LoVo (cell line): ENCODE results near the gene CNTN5.
A peak's percentile ranks its signal among the peaks of the same experiment; 100 is the strongest.

Experiments used
- DNase-seq: peaks from one replicate; pipeline ENCODE4 v3.0.0-alpha.2; 2016; ENCODE audit warnings: low spot score

Gene CNTN5

DNA sequence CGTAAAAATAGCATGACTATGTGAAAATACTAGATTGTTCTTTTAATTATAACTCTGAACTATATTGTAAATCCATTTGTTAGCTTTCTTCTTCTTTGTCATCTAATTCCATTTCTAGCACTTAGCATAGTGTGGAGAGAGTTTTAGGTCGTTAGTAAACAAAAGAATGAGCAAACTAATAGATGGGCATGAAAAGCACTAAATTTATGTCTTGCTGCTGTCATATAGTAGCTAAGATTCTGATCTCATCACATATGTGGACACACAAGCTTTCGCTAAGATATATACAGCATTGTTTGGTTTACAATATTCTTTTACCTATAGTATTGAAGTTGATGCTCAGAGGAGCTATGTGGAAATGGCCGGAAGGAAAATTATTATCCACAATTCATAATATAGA lies 370.5 kb downstream of the CNTN5 start:
- DNase-seq: no peak

DNA sequence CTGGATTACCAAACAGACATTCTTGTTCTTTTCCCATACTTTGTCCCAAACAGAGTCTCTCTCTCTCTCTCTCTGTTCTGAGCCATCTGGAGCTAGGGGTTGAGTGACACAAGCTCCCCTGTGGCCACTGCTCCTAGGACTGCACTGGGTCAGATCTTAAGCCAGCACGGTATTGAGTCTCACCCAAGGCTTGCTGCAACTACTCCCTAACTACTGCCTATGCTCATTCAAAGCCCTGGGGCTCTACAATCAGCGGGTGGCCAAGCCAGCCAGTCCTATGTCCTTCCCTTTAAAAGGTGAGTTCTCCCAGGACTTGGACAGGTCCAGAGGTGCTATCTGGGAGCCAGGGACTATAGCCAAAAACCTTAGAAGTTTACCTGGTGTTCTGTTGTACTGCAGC lies 385.6 kb downstream of the CNTN5 start:
- no peak for DNase-seq

DNA sequence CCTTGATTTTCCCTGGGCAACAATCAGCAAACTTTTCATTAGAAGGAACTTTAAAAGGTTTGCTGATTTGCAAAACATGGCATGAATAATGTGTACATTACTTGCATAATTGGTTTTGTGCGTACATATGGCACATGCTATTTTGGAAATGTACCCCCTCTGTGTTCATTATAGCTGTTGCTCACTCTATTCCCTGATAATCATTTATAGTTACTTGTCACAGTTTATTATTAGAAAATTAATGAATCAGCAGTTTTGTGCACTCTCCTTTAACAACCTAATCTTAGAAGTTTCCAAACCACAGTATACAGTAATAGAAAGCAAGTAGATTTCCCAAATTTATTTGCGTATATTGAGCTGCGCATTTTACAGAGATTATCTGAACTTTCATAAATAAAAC lies 389.9 kb downstream of the CNTN5 start:
- no peak for DNase-seq

DNA sequence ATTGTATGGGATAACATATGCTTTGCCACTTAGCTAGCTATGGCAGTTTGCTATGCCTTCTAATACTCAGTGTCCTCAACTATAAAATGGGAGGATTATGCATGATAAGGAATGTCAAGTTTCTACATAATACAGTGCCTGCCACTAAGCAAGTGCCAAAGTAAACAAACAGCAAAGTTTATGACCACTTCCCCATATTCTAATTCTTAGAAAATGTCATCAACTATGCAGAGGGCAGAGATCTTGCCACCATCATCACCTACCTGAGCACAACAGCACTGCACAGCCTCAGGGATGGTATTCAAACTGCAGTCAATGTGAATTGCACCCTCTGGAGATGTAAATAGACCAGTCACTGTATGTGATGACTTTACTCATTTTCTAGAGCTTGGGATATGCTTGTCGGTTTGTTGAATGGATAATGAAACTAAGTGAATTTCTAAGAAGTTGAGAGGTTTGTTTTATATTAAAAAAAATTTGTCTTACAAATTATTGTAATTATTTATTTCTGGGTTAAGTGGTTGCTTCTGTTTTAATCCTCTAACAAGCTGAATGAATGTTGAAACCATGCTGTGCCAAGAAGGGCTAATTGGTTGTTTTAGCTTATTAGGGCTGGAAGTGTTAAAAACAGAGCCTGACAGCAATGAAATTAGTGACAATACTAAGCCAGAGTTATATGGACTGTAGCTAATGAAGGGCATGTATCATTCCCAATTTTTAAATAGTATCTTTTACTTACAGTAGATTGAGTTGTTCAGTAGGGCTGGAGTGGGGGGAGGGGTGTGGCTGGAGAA lies 398.4 kb downstream of the CNTN5 start:
- DNase-seq: peak; percentile 21

DNA sequence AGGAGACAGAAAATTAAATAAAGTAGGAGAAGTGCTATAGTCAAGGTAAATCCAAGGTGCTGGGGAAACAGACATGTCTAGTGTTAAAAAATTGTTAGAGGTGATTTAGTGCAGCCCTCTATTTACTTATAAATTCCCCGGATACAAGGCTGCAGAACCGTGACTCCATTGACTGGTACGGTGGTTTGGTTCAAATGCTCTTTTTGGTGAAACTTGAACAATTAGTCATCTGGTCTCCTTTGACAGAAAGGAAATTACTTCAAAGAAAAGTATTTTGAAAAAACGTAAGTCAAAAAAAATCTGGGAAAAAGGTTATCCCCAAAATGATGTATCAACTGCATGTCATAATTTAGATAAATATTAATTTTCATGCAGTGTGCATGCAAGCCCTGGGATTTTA lies 399.2 kb downstream of the CNTN5 start:
- DNase-seq: no peak

DNA sequence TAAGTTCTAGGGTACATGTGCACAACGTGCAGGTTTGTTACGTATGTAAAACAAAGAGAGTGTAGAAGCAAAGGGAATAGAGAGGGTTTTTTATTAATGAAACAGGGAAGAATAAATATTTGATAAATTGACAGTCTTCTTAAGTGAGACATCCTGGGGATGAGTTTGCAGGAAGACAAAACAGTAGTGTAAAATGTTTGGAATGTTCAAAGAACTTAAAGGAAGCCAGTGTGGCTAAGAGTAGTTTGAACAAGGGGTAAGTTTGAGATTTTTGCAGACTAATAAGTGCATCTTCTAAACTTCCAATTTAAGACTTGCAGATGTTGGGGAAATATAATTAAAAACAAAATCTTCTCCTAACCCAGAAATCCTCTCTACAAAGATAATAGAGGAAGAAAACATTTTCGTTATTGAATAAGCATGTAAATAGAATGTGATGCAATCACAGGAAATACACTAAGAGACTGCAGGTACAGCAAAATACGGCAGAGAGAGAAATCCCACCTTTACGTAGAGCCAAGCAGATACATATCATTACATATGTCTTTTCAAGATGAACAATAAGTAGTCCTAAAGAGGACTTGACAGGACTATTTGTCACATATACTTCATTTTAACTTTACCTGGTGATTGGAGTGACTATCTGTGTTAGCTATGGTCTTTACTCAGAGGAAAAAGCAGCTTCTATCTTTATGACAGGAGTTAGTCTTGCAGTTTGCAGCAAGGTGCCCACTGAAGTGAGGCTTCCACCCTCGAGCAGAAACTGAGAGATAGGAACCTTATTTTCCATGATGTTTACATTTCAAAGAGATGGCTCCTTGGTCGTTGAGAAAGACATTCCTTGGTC lies 402.1 kb downstream of the CNTN5 start:
- peak; percentile 12 for DNase-seq

DNA sequence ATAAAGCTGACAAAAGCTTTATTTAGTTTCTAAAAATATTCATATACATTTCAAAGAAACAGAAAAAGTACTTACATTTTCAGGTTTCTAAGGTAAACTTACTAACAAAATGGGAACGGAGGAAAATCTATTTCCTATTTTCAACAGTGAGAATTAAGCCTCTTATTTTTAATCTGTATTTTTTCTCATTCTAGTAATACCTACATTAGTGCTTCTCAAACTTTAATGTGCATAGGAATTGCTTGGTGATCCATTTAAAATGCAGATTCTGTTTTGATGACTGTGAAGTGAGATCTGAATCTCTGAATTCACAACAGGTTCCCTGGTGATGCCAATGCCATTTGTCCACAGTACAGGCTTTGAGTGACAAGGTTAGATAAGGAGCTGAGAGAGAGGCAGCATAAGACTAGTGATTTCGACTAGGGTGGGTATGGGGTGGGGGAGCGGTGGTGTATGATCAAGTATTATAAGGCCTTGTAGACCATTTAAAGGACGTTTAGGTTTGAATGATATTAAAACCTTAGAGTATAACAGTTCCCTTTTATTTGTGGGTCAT lies 402.8 kb downstream of the CNTN5 start:
- no peak for DNase-seq

DNA sequence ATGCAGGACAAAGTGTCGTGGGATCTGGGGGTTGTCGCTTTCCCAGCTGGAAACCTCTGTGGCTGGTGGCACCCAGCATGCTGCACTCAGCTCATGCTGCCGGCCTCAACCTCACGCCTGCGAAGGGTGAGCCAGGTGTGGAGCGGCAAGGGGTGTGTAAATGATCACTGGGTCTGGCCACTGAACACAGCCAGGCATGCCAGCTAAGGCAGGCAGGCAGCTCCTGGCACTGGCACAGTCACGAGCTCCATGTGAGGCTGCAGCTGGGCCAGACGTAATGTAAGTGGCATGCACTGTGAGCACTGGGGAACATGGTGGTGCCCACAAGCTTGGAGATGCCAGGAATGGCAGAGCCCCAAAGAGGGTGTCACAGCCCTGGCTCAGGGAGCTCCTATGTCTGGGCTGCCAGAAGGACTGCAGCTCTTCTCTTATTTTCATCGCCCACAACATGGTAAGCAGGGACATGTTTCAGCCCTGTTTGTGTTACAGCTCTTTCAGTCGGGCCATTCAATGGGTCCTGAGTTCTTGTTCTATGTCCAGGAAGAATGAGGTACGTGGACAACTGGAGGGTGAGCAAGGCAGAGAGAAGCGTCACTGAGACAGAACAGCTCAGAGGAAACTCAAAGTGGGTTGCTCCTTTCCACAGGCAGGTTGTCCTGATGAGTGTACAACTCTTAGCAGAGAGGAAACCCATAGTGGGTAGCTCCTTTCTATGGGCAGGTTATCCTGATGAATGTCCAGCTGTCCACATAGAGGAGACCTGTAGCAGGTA lies 403.8 kb downstream of the CNTN5 start:
- DNase-seq: no peak

DNA sequence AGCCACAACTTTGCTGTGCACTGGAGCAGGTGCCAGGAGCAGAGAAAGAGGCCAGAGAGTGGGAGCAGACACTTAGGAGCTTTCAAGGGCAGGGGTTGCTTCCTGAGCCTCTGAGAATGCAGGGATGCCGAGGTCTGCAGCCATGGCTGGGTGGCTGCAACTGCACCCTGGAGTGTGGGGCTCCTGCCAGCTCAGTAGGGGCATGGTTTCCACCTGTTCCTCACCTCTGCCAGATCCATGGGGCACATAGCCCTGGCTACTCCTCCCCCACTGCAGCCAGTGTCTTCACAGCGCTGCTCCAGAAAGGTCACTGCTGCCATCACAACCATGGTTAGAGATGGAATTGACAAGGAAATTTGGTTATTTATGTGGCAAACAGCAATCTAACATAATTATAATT lies 404.8 kb downstream of the CNTN5 start:
- no peak for DNase-seq

DNA sequence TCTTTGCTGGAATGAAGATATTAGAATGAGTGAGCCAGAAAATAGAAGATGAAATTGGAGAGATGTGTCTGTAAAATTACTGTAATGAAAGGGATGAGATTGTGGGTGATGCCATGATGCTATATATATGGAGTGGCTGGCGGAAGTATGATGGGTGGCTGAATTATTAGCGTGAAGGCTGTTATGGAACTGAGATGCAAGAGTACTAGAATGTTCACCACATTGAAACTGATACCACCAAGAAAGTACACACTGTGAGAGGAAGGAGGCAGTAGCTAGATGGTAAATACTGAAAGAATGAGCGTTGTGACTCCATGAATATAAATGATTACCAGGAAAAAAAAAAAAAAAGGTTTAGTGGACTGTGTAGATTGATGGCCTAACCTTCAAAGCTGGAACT lies 411.9 kb downstream of the CNTN5 start:
- DNase-seq: no peak

DNA sequence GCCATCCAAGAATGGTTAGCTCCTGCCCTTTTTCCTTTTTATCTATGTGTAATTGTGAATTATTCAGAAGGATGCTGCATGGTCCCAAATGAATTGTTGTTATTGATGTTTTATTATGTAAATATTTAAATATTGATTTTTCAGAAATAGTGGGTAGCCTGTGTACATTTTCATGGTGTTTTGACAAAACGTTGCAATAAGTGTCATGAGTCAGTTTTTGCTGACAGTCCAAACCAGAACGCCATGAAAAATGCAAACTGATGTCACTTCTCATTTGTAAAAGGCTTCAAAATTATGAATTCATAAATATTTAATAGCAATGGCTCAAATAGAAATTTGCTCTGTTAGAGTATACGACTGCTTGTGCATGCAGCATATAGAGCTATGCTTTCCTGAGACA lies 422.5 kb downstream of the CNTN5 start:
- DNase-seq: no peak

DNA sequence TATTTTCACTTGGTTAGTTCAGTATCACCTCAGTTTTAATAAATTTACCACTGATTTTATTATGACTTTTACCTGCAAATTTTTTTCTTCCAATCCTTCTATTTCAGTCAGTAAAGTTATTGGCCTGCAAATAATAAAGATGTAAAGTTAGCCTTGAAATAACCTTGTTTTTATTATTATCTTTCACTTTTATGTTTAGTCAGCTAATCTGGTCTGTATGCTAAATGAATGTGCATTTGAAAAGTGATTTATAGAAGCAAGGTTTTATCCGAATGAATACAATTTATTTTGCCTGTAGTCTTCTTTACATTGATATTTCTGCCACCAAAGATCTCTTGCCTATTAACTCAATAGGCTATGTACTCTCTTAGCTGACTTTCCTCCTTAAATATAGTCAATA lies 425.7 kb downstream of the CNTN5 start:
- DNase-seq: no peak

DNA sequence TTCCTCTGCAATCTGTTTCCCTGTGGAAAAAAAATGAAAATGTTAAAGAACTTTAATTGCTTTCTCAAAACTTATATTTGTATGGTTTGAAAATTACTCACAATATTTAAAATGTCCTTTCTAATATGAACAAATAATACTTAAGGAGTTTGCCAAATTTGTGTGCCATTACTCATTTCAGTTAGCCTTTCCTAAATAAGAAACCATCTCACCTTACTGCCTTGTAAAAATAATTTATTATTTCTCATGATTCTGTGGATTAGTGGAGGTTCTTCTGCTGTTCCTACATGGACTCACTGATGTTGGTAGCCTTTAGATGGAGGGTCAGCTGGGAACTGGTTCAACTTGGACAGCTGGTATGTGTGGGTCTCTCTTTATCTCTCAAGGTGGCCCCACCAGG lies 428.6 kb downstream of the CNTN5 start:
- DNase-seq: no peak

DNA sequence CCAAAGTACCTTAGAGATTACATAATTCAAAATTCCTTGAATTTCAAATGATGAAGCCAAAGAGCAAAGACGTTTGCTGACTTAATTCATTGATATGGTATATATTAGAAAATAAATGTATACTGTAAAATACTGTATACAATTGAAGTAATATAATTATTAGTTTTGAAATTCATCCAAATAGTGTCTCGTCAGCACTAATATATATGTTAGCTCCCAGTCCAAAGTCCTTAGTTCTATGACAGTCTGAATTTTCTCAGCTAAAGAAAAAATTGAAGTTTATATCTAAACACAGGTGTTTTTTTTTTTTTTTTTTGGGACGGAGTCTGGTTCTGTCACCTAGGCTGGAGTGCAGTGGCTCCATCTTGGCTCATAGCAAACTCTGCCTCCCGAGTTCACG lies 431.3 kb downstream of the CNTN5 start:
- DNase-seq: no peak

DNA sequence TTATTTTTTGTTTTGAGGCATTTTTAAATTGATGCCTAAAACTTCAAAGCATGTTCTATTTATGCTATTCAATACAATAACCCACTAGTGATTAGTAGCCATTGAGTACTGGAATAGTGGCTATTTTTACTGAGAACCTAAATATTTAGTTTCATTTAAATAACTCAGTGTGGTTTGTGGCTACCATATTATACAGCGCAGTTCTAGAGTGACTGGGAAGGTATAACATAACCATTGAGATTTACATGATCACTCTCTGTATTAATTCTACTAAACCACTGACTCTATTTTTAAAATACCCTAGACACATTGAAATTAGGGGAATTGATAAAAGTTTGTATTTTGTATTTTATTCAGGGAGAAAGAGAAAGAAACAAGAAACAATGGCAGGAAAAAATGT lies 441.2 kb downstream of the CNTN5 start:
- DNase-seq: no peak

DNA sequence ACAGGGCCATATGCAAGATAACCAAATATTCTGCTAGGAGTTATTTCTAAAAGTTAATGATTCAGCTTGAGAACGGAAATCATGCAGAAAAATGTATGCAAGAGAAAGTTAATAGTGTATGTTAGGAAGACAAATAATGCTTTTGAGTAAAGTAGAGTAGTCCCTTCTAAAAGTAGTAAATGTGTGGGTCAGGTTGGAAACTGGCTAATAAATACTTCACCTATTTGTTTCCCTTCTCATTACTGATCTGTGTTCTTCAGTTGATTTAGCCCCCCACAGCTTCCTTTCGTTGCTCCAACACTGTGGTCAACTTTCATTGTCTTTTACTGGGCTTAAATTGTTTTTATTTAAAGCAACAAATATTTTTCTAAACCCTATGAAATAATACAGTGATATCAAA lies 444.2 kb downstream of the CNTN5 start:
- no peak for DNase-seq

DNA sequence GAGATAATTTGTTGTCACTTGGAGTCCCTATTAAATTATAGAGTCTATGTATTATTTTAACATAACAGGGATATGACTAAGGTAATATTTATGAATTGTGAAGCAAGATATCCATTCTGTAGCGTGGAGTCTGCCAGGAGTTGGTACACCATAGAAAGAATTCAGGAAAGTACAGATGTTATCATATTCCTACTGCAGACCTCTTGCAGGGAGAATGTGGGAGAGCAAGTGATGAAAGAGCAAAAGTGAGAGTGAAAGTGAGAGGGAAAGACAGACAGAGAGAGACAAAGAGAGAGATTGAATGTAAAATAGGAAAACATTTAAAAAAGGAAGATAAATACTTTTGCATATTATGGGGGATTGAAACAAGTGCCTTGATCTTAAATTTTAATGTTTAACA lies 468.8 kb downstream of the CNTN5 start:
- no peak for DNase-seq

DNA sequence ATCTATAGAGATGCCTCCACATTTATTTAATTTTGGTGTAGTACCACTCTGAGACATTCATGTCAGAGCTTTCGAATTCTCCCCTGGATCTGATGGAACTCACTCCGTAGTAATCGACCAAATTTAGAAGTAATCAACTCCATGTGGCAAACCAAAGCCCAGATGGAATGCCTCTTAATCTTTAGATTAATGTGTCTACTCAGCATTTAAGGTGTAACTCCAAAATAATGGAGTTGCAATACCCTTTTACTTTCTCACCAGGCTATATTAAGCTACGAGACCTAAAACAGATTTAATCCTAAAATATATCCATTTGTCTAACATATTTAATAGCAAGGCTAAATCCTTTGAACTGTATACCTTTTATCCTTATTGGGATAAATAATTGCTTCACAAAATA lies 473.3 kb downstream of the CNTN5 start:
- DNase-seq: no peak

DNA sequence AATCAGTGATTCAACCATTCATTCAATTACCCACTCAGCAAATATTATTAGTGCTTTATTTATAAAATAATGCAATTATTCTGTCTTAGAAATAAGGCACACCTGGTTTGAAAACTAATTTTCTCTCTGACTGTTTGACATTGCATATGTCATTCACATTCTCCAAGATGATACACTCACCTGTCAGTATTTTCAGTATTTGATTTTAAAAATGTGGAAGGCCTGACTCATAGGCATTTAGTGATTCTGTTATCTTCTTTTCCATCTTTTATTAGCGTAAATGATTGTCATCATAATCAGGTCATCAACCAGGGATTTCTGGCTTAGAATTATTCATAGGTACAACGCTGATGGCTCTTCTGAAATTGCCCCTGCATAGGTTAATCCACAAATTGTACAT lies 480.9 kb downstream of the CNTN5 start:
- DNase-seq: no peak

DNA sequence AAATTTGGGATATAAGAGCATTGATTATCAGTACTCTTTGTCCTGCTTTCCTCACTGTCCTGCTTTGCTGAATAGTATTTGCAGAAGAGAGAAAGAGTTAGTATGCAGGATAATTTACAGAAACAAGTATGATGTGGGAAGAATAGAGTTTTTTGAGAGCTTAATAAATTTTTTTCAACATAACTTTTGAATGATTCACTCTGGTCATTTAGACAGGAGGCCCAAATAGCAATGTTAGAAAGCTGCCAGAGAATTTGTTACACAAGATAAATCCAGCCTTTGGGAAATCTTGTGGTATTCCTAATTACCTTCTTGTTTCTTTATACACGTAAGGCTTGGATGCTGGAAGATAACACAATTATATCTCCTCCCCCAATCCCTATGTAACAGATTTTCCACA lies 484.6 kb downstream of the CNTN5 start:
- DNase-seq: no peak

DNA sequence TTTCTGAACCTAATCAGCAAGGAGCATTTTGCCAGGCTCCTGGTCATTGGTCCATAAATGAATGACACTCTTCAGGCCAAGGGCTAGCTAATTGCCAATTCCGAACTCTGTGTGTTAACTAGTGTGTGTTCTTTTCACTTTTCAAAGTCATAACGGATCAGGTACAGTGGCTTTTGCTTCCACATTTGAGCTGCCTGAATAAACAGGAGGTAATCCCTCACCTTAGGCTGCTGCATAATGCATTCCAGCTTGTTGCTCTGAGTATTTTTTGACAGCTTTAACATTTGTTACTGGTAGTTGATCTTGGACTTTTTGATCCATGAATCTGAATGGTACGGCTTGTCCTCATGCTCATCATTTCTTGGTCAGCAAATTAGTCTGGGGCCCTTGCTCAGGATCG lies 485.1 kb downstream of the CNTN5 start:
- no peak for DNase-seq

DNA sequence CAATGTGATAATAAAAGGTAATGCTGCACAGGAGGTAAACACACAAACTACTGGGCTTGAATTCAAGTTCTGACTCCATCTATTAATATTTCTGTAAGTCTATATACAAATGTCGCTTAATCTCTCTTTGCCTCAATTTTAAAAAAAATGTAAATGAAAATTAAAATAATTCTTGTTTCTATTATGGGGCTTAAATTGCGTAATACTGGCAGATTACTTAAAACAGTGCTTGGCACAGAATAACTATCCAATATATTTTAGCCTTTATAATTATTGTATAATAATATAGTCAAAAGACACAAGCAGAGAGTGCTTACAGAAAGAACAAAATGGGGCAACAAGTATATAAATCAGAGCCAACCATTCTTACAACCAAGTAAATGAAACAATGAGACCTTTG lies 489.1 kb downstream of the CNTN5 start:
- no peak for DNase-seq

DNA sequence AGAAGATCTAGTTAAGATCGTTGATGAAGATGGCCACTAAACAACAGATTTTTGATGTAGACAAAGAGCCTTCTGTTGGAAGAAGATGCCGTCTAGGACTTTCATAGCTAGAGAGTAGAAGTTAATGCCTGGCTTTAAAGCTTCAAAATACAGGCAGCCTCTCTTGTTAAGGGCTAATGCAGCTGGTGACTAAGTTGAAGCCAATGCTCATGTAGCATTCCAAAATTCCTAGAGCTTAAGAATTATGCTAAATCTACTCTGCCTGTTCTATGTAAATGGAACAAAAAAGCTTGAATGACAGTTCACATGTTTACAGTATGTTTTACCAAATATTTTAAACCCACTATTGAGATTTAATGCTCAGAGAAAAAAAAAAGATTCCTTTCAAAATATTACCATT lies 492.6 kb downstream of the CNTN5 start:
- no peak for DNase-seq
